Esophagus mucosa (tissue), 1 donor: Measurements from ENCODE around the gene SWAP70. TPM values are rescaled to one million over a fixed set of nuclear protein-coding genes. Genes with fewer than 3 reads are reported as not detected.

ENCODE experiments used
- ATAC-seq: fragments of 200-7000 bp; cut with Tn5 transposase; one replicate; pipeline ENCODE4 v1.9.1; 2020
- total RNA-seq: library from RNA; stranded (reverse); gene quantifications from one replicate; pipeline ENCODE4 v1.2.4, GENCODE V29; 2023
- donor health status: DM: yes; HTN: yes; CAD: no.

Gene SWAP70
- total RNA-seq, 1 donor from 2014 or later: 13.5 TPM

- ATAC-seq: peak; percentile 26
Measured at GRCh38 chr11:9651899-9652748, 11.8 kb upstream of the SWAP70 start.

- ATAC-seq: no peak
Measured at GRCh38 chr11:9653871-9654270, 10.0 kb upstream of the SWAP70 start.

- ATAC-seq: no peak
Measured at GRCh38 chr11:9656864-9657263, 7.0 kb upstream of the SWAP70 start.

GRCh38 chr11:9657531-9657930 is 6.3 kb upstream of the SWAP70 start:
- no peak for ATAC-seq

- no peak for ATAC-seq
Measured at GRCh38 chr11:9660886-9661285, 3.0 kb upstream of the SWAP70 start.

GRCh38 chr11:9662273-9662672 is 1.6 kb upstream of the SWAP70 start:
- no peak for ATAC-seq

GRCh38 chr11:9664276-9665171 is 647 bp downstream of the SWAP70 start:
- peak; percentile 76 for ATAC-seq

GRCh38 chr11:9665749-9666148 is 1.9 kb downstream of the SWAP70 start:
- ATAC-seq: no peak

- ATAC-seq: no peak
Measured at GRCh38 chr11:9669954-9670353, 6.1 kb downstream of the SWAP70 start.

GRCh38 chr11:9672288-9672916 is 8.5 kb downstream of the SWAP70 start:
- ATAC-seq: no peak

GRCh38 chr11:9672918-9673317 is 9.0 kb downstream of the SWAP70 start:
- ATAC-seq: no peak

GRCh38 chr11:9675691-9676090 is 11.8 kb downstream of the SWAP70 start:
- no peak for ATAC-seq

- no peak for ATAC-seq
Measured at GRCh38 chr11:9677951-9678350, 14.1 kb downstream of the SWAP70 start.

- no peak for ATAC-seq
Measured at GRCh38 chr11:9678576-9678975, 14.7 kb downstream of the SWAP70 start.

- no peak for ATAC-seq
Measured at GRCh38 chr11:9680028-9680427, 16.2 kb downstream of the SWAP70 start.

- no peak for ATAC-seq
Measured at GRCh38 chr11:9681583-9682372, 17.9 kb downstream of the SWAP70 start.

- no peak for ATAC-seq
Measured at GRCh38 chr11:9687711-9688477, 24.0 kb downstream of the SWAP70 start.

- ATAC-seq: peak; percentile 71
Measured at GRCh38 chr11:9688716-9689511, 25.0 kb downstream of the SWAP70 start.

GRCh38 chr11:9689721-9690120 is 25.8 kb downstream of the SWAP70 start:
- peak; percentile 46 for ATAC-seq

GRCh38 chr11:9691865-9692264 is 28.0 kb downstream of the SWAP70 start:
- no peak for ATAC-seq

GRCh38 chr11:9692691-9693090 is 28.8 kb downstream of the SWAP70 start:
- ATAC-seq: no peak
